IMR-90 (cell line): ENCODE results near the gene HOXB2. TPM values are rescaled to one million over a fixed set of nuclear protein-coding genes. Genes with fewer than 3 reads are reported as not detected.

Experiments used
- ATAC-seq: fragments of 200-7000 bp; cut with Tn5 transposase; 2 replicates; pipeline ENCODE4 v1.9.1; 2020; ENCODE audit warnings: low read depth, mild to moderate bottlenecking, moderate library complexity
- BruUV-seq: library from RNA; stranded (reverse); fragments of 400-500 nt; replicated peaks from 2 replicates; lab custom pipeline; 2021; lab: Mats Ljungman, UMichigan
- CTCF ChIA-PET: fragments of 300-600 bp; formaldehyde crosslinking; extraction: SDS; loops from one replicate; lab custom pipeline; 2021; ENCODE audit warnings: antibody characterized with exemption; lab: Yijun Ruan, JAX
- POLR2A ChIA-PET: fragments of 300-600 bp; sonication (Branson Sonifier 250); formaldehyde crosslinking; loops from one replicate; lab custom pipeline; 2022; ENCODE audit warnings: antibody characterized with exemption; ENCODE audit not compliant: unreplicated experiment; lab: Charles Lee
- DNase-seq: peaks from one replicate; pipeline ENCODE4 v3.0.0; 2013
- H2AFZ ChIP-seq: replicated peaks from 2 replicates; pipeline ENCODE3; 2013; ENCODE audit warnings: low read length, mild to moderate bottlenecking; ENCODE audit not compliant: poor library complexity
- H2AK5ac ChIP-seq: 2 replicates; pipeline ENCODE4 v1.6.1; 2013; ENCODE audit warnings: low read depth, low read length, inconsistent platforms
- H2AK9ac ChIP-seq: replicated peaks from 2 replicates; pipeline ENCODE3; 2013; ENCODE audit warnings: mild to moderate bottlenecking, low read depth, low read length, moderate library complexity; ENCODE audit not compliant: poor library complexity
- H2BK120ac ChIP-seq: 2 replicates; pipeline ENCODE4 v1.6.1; 2013; ENCODE audit warnings: low read depth, low read length, inconsistent platforms
- H2BK15ac ChIP-seq: 3 replicates; pipeline ENCODE4 v1.6.1; 2013; ENCODE audit warnings: low read depth, low read length, inconsistent platforms
- H2BK20ac ChIP-seq: 2 replicates; pipeline ENCODE4 v1.6.1; 2013; ENCODE audit warnings: low read depth, mild to moderate bottlenecking, inconsistent platforms, low read length, moderate library complexity
- H2BK5ac ChIP-seq: 2 replicates; pipeline ENCODE4 v1.6.1; 2013; ENCODE audit warnings: mild to moderate bottlenecking, low read depth, low read length, inconsistent platforms; ENCODE audit not compliant: poor library complexity, severe bottlenecking
- H3K14ac ChIP-seq: replicated peaks from 2 replicates; pipeline ENCODE4 v1.6.1; 2013; ENCODE audit warnings: low read depth, low read length, inconsistent platforms
- H3K18ac ChIP-seq: 2 replicates; pipeline ENCODE4 v1.6.1; 2013; ENCODE audit warnings: low read depth, low read length, control low read depth
- H3K23ac ChIP-seq: 2 replicates; pipeline ENCODE4 v1.6.1; 2013; ENCODE audit warnings: low read depth, low read length, inconsistent platforms
- H3K27ac ChIP-seq: 2 replicates; pipeline ENCODE4 v1.5.1; 2013; ENCODE audit warnings: mild to moderate bottlenecking, control low read depth, low read length; ENCODE audit not compliant: insufficient read depth
- H3K27me3 ChIP-seq: 2 replicates; pipeline ENCODE4 v1.6.1; 2013; ENCODE audit warnings: low read length; ENCODE audit not compliant: control insufficient read depth, insufficient read depth
- H3K36me3 ChIP-seq: 2 replicates; pipeline ENCODE4 v1.6.1; 2013; ENCODE audit warnings: low read length, mixed read lengths; ENCODE audit not compliant: control insufficient read depth, insufficient read depth
- H3K4ac ChIP-seq: 2 replicates; pipeline ENCODE4 v1.6.1; 2013; ENCODE audit warnings: low read depth, low read length, inconsistent platforms
- H3K4me1 ChIP-seq: 2 replicates; pipeline ENCODE4 v1.6.1; 2013; ENCODE audit warnings: low read length, mixed read lengths; ENCODE audit not compliant: control insufficient read depth, insufficient read depth
- H3K4me2 ChIP-seq: 2 replicates; pipeline ENCODE4 v1.6.1; 2013; ENCODE audit warnings: low read depth, mild to moderate bottlenecking, control low read depth, low read length, moderate library complexity
- H3K4me3 ChIP-seq: 2 replicates; pipeline ENCODE4 v1.5.1; 2013; ENCODE audit warnings: low read depth, mild to moderate bottlenecking, control low read depth, low read length, moderate library complexity; ENCODE audit not compliant: insufficient read depth
- H3K56ac ChIP-seq: 2 replicates; pipeline ENCODE4 v1.6.1; 2013; ENCODE audit warnings: low read length, inconsistent platforms; ENCODE audit not compliant: insufficient read depth; ENCODE audit errors: extremely low read depth
- H3K79me1 ChIP-seq, 2 experiments: 2 replicates each; pipeline ENCODE4 v1.6.1; 2013; ENCODE audit warnings: low read length in 2 of 2, inconsistent platforms in 1 of 2, low read depth in 1 of 2
- H3K9ac ChIP-seq: 2 replicates; pipeline ENCODE4 v1.6.1; 2013; ENCODE audit warnings: low read depth, low read length, control low read depth
- H3K9me1 ChIP-seq: 2 replicates; pipeline ENCODE4 v1.6.1; 2013; ENCODE audit warnings: low read length, inconsistent platforms; ENCODE audit not compliant: insufficient read depth
- H3K9me3 ChIP-seq: 2 replicates; pipeline ENCODE4 v1.6.1; 2013; ENCODE audit warnings: low read length; ENCODE audit not compliant: control insufficient read depth, insufficient read depth
- H4K20me1 ChIP-seq: 2 replicates; pipeline ENCODE4 v1.6.1; 2013; ENCODE audit warnings: low read length, inconsistent platforms; ENCODE audit not compliant: insufficient read depth
- H4K5ac ChIP-seq: 2 replicates; pipeline ENCODE4 v1.6.1; 2013; ENCODE audit warnings: mild to moderate bottlenecking, low read depth, low read length, control low read depth
- H4K8ac ChIP-seq, 2 experiments: 2 replicates each; pipeline ENCODE4 v1.6.1; 2013; ENCODE audit warnings: low read depth in 2 of 2, low read length in 2 of 2, control low read depth in 1 of 2, inconsistent platforms in 1 of 2
- H4K91ac ChIP-seq: 2 replicates; pipeline ENCODE4 v1.6.1; 2013; ENCODE audit warnings: low read depth, low read length, inconsistent platforms; ENCODE audit not compliant: insufficient read depth
- CTCF ChIP-seq: conservative IDR thresholded peaks from 2 replicates; pipeline ENCODE4 v1.5.1; 2012; ENCODE audit warnings: mild to moderate bottlenecking, low read depth, low read length, improper control_type of control experiment
- FOS ChIP-seq: fragments of 150-350 bp; IDR thresholded peaks from 2 replicates; pipeline ENCODE4 v1.6.1; 2016; ENCODE audit warnings: low read depth, low read length
- RCOR1 ChIP-seq: IDR thresholded peaks from 2 replicates; pipeline ENCODE4 v1.6.1; 2012; ENCODE audit warnings: mild to moderate bottlenecking, low read length, improper control_type of control experiment; ENCODE audit not compliant: insufficient replicate concordance
- dilution Hi-C: fragments of 300-500 bp; cut with HindIII; formaldehyde crosslinking; loops from one replicate; pipeline ENCODE4 v1.14.3; 2018; ENCODE audit warnings: low sequenced_read_pairs; ENCODE audit not compliant: unreplicated experiment
- in situ Hi-C: fragments of 300-500 bp; cut with MboI; formaldehyde crosslinking; loops from 3 replicates; pipeline ENCODE4 v1.14.3; 2019; ENCODE audit warnings: low sequenced_read_pairs, inconsistent platforms, mixed read lengths
- intact Hi-C: fragments of 100-400 bp; cut with micrococcal nuclease; formaldehyde crosslinking; loops from 2 replicates; pipeline ENCODE4 v1.10.0; 2022
- polyA plus RNA-seq, 3 experiments: library from polyadenylated mRNA; depleted of rRNA; stranded (reverse); fragments of >200 nt; gene quantifications; 2 replicates each; pipeline ENCODE4 v1.2.3, GENCODE V29; 2012; ENCODE audit warnings: low replicate concordance in 1 of 3
- total RNA-seq: library from RNA; depleted of rRNA; stranded (reverse); fragments of >200 nt; gene quantifications from 2 replicates; pipeline ENCODE4 v1.2.3, GENCODE V29; 2012

The HOXB2 gene
- total and polyA plus RNA-seq, 2 of the 4 experiments (the other 2 are of a cell fraction) = 2.7 to 29.9 TPM

GRCh38 chr17:48590607-48591161 lies 45.8 kb upstream of the HOXB2 start:
- Histone ChIP-seq H3K27ac (peak overlapping the region; percentile 99), H2AK9ac (peak overlapping the region; percentile 94), H2BK15ac (peak overlapping the region; percentile 95), H3K79me1 (no peaks in the 10 kb centered on the region), H3K36me3 (peaks cover 14% of the 10 kb centered on the region; the same call in 1 of the 2 replicates), H4K20me1 (no peaks in the 10 kb centered on the region; the same call in 1 of the 2 replicates), H3K56ac (peak overlapping the region; percentile 100), H4K5ac (peak overlapping the region; percentile 89), H3K27me3 (no peaks in the 10 kb centered on the region), H3K14ac (peak overlapping the region; percentile 99), H4K91ac (peak overlapping the region; percentile 99), H2AK5ac (peak overlapping the region; percentile 98), H4K8ac (peak overlapping the region; percentile 96 to 99), H3K18ac (peak overlapping the region; percentile 96), H3K23ac (peak overlapping the region; percentile 100), H3K4me3 (peak overlapping the region; percentile 91), H2BK120ac (peak overlapping the region; percentile 97), H3K4me2 (peak overlapping the region; percentile 98), H2BK5ac (peak overlapping the region; percentile 99), H2AFZ (peak overlapping the region; percentile 64), H3K4me1 (peaks cover 9% of the 10 kb centered on the region), H3K9ac (peak overlapping the region; percentile 100), H3K9me3 (no peaks in the 10 kb centered on the region), H2BK20ac (peak overlapping the region; percentile 91), H3K9me1 (no peaks in the 10 kb centered on the region), H3K4ac (peak overlapping the region; percentile 99)
- ATAC-seq (no peak), DNase-seq (peak; percentile 16)
- dilution Hi-C loops = no loop called here
- BruUV-seq = no TSS peak
- ChIA-PET CTCF (interaction anchor here (0.6 to 1.5 kb wide), 3 partner anchors 45 to 239 kb away, joined by 4 read pairs; no protein-coding TSS in a partner anchor), POLR2A (interaction anchor here (0.6 to 1.0 kb wide), 5 partner anchors 10 to 35 kb away, joined by 3 to 9 read pairs (median 4); no protein-coding TSS in a partner anchor)
- no peak for TF ChIP-seq CTCF
- TF ChIP-seq FOS = no peak
- no peak for TF ChIP-seq RCOR1
- in situ Hi-C loops = loop anchor here (10.0 kb wide), 1 partner anchor 566 kb away; no protein-coding TSS in a partner anchor
- intact Hi-C loops = no loop called here
